ENCODE measurements around the gene SEC62. TPM values are rescaled to one million over a fixed set of nuclear protein-coding genes. Genes with fewer than 3 reads are reported as not detected.

SEC62 gene
- total RNA-seq, 1 experiment from 2014 or later = 51.2 TPM

GRCh38 chr3:169970847-169971246 is 4.2 kb downstream of the SEC62 start:
- Mint-ChIP-seq H3K4me1 (peaks cover 32% of the 10 kb centered on the region), H3K27me3 (ENCODE audit: low read depth) (no peaks in the 10 kb centered on the region), H3K36me3 (peaks cover 3% of the 10 kb centered on the region; the same call in 1 of the 2 replicates), H3K9me3 (no peaks in the 10 kb centered on the region), H3K4me3 (no peak overlapping the region), H3K27ac (no peak overlapping the region)
- ChIA-PET POLR2A (interaction anchor here (0.7 kb wide), 1 partner anchor 173 kb away, joined by 4 read pairs; no protein-coding TSS in a partner anchor), CTCF (no interaction called here)
- no peak for TF ChIP-seq ZNF512 (CRISPR knock-in tag; IDR thresholded peaks at IDR 0.05; ENCODE audit: borderline replicate concordance)
- no peak for TF ChIP-seq ZNF416 (CRISPR knock-in tag; IDR thresholded peaks at IDR 0.05)
- no peak for TF ChIP-seq PRRX2 (CRISPR knock-in tag; IDR thresholded peaks at IDR 0.05)
- TF ChIP-seq NFYB (CRISPR knock-in tag; conservative IDR thresholded peaks at IDR 0.05; ENCODE audit: low read depth) = no peak
- no peak for TF ChIP-seq OVOL2 (CRISPR knock-in tag; IDR thresholded peaks at IDR 0.05; ENCODE audit: borderline replicate concordance)
- no peak for TF ChIP-seq HMGXB4 (CRISPR knock-in tag; IDR thresholded peaks at IDR 0.05)
- no peak for TF ChIP-seq ZNF219 (CRISPR knock-in tag; IDR thresholded peaks at IDR 0.05; ENCODE audit: borderline replicate concordance)
- TF ChIP-seq IRF2 (CRISPR knock-in tag; IDR thresholded peaks at IDR 0.05; ENCODE audit: borderline replicate concordance, low read depth) = no peak
- no peak for TF ChIP-seq MYBL2 (CRISPR knock-in tag; IDR thresholded peaks at IDR 0.05)
- TF ChIP-seq ZNF532 (CRISPR knock-in tag; IDR thresholded peaks at IDR 0.05; ENCODE audit: borderline replicate concordance) = no peak
- TF ChIP-seq ATF6 (CRISPR knock-in tag; IDR thresholded peaks at IDR 0.05) = no peak
- no peak for TF ChIP-seq STAT6 (CRISPR knock-in tag; conservative IDR thresholded peaks at IDR 0.05; ENCODE audit: low read depth)
- no peak for TF ChIP-seq CREB1 (CRISPR knock-in tag; IDR thresholded peaks at IDR 0.05)
- TF ChIP-seq CREM (CRISPR knock-in tag; IDR thresholded peaks at IDR 0.05) = no peak
- DNase-seq (ENCODE audit: low spot score) (no peak), ATAC-seq (no peak)

Measured in WTC11 (cell line).